ENCODE measurements around the gene DTD2.

DTD2 gene

GRCh38 chr14:31425905-31426304, 31.4 kb downstream of the DTD2 start (continued):
- TF ChIP-seq ZNF292 (tag by site-specific recombination; IDR thresholded peaks at IDR 0.05; ENCODE audit: borderline replicate concordance, low read depth): no peak

DNA sequence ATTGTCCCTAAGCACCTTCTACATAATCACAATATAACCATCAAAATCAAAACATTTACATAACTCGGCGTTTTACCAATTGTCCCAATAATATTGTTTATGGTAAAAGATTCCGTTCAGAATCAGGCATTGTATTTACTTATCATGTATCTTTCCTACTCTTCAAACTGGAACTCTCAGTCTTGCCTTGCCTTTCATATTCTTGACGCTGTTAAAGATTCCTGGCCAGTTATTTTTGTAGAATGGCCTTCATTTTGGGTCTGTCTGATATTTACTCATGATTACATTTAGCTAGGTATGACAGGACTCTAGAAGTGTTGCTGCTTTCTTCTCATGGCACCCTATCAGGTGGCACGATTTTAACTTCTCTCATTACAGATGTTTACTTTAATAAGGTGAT, 36.1 kb downstream of the DTD2 start:
- Histone ChIP-seq H3K9me3 (ENCODE audit: control insufficient read depth, insufficient read depth, low read depth, low read length) (no peaks in the 10 kb centered on the region), H3K4me3 (ENCODE audit: low read depth, low read length) (no peak overlapping the region), H3K27ac (ENCODE audit: extremely low read depth, low read depth, low read length) (no peak overlapping the region), H3K36me3 (ENCODE audit: control insufficient read depth in 2 of 2, insufficient read depth in 1 of 2, low read length in 2 of 2) (no peaks in the 10 kb centered on the region; a peak in 1 of 3 replicates), H3K4me1 (ENCODE audit: control insufficient read depth, insufficient read depth, low read length) (peaks cover 8% of the 10 kb centered on the region)
- ChIA-PET POLR2A (interaction anchor here (1.2 to 1.4 kb wide), 2 partner anchors 21 to 798 kb away, joined by 3 to 5 read pairs; no protein-coding TSS in a partner anchor), CTCF (interaction anchor here (0.7 to 1.4 kb wide), 4 partner anchors 7 to 838 kb away, joined by 3 to 7 read pairs (median 4); partner anchors contain the start of gene DTD2)
- TF ChIP-seq, protein P1, sequence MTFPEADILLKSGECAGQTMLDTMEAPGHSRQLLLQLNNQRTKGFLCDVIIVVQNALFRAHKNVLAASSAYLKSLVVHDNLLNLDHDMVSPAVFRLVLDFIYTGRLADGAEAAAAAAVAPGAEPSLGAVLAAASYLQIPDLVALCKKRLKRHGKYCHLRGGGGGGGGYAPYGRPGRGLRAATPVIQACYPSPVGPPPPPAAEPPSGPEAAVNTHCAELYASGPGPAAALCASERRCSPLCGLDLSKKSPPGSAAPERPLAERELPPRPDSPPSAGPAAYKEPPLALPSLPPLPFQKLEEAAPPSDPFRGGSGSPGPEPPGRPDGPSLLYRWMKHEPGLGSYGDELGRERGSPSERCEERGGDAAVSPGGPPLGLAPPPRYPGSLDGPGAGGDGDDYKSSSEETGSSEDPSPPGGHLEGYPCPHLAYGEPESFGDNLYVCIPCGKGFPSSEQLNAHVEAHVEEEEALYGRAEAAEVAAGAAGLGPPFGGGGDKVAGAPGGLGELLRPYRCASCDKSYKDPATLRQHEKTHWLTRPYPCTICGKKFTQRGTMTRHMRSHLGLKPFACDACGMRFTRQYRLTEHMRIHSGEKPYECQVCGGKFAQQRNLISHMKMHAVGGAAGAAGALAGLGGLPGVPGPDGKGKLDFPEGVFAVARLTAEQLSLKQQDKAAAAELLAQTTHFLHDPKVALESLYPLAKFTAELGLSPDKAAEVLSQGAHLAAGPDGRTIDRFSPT (tag by site-specific recombination; IDR thresholded peaks at IDR 0.05): no peak
- TF ChIP-seq ZNF473 (tag by site-specific recombination; IDR thresholded peaks at IDR 0.05) (no peak), GFI1B (tag by site-specific recombination; IDR thresholded peaks at IDR 0.05) (no peak), ZNF362 (tag by site-specific recombination; IDR thresholded peaks at IDR 0.05) (no peak), ZNF202 (tag by site-specific recombination; IDR thresholded peaks at IDR 0.05; ENCODE audit: borderline replicate concordance) (no peak), ZNF311 (tag by site-specific recombination; IDR thresholded peaks at IDR 0.05; ENCODE audit: borderline replicate concordance) (no peak), ZNF692 (tag by site-specific recombination; IDR thresholded peaks at IDR 0.05) (no peak), ZNF416 (tag by site-specific recombination; IDR thresholded peaks at IDR 0.05) (no peak), ZNF146 (tag by site-specific recombination; IDR thresholded peaks at IDR 0.05) (no peak), SP2 (tag by site-specific recombination; IDR thresholded peaks at IDR 0.05) (no peak), ZNF701 (tag by site-specific recombination; IDR thresholded peaks at IDR 0.05) (no peak), ZNF324 (tag by site-specific recombination; IDR thresholded peaks at IDR 0.05) (no peak), SCRT2 (tag by site-specific recombination; IDR thresholded peaks at IDR 0.05) (no peak), ZIC2 (tag by site-specific recombination; IDR thresholded peaks at IDR 0.05) (no peak), ZNF843 (tag by site-specific recombination; IDR thresholded peaks at IDR 0.05) (no peak), ZNF148 (tag by site-specific recombination; IDR thresholded peaks at IDR 0.05; ENCODE audit: borderline replicate concordance) (no peak)
- TF ChIP-seq, protein P2, sequence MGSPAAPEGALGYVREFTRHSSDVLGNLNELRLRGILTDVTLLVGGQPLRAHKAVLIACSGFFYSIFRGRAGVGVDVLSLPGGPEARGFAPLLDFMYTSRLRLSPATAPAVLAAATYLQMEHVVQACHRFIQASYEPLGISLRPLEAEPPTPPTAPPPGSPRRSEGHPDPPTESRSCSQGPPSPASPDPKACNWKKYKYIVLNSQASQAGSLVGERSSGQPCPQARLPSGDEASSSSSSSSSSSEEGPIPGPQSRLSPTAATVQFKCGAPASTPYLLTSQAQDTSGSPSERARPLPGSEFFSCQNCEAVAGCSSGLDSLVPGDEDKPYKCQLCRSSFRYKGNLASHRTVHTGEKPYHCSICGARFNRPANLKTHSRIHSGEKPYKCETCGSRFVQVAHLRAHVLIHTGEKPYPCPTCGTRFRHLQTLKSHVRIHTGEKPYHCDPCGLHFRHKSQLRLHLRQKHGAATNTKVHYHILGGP (tag by site-specific recombination; IDR thresholded peaks at IDR 0.05): no peak
- TF ChIP-seq, protein P3, sequence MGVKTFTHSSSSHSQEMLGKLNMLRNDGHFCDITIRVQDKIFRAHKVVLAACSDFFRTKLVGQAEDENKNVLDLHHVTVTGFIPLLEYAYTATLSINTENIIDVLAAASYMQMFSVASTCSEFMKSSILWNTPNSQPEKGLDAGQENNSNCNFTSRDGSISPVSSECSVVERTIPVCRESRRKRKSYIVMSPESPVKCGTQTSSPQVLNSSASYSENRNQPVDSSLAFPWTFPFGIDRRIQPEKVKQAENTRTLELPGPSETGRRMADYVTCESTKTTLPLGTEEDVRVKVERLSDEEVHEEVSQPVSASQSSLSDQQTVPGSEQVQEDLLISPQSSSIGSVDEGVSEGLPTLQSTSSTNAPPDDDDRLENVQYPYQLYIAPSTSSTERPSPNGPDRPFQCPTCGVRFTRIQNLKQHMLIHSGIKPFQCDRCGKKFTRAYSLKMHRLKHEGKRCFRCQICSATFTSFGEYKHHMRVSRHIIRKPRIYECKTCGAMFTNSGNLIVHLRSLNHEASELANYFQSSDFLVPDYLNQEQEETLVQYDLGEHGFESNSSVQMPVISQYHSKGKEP (tag by site-specific recombination; IDR thresholded peaks at IDR 0.05): no peak
